ENCODE measurements around the gene INPP5D.
"Not testable (repeated sequence)": the region's sequence is repeated elsewhere in the genome, so short reads cannot be mapped to it uniquely, and the experiment has no call there.

Gene INPP5D

GRCh38 chr2:233032551-233033320 is 27.4 kb upstream of the INPP5D start, which contains the start of gene NEU2:
Gene NEU2, plus strand, starts transcription at chr2:233032672. Its CDS starts 0 bp downstream, at chr2:233032672.
- DNase-seq = no peak

GRCh38 chr2:233033672-233034071 is 26.5 kb upstream of the INPP5D start:
- DNase-seq = no peak

GRCh38 chr2:233034091-233034882 is 25.9 kb upstream of the INPP5D start:
- no peak for DNase-seq

GRCh38 chr2:233035426-233036161 is 24.5 kb upstream of the INPP5D start:
- DNase-seq = no peak

- no peak for DNase-seq
Measured at GRCh38 chr2:233036162-233036838, 23.8 kb upstream of the INPP5D start.

GRCh38 chr2:233037078-233037477 is 23.1 kb upstream of the INPP5D start:
- no peak for DNase-seq

GRCh38 chr2:233039212-233039845 is 20.8 kb upstream of the INPP5D start:
- DNase-seq = no peak

- no peak for DNase-seq
Measured at GRCh38 chr2:233039846-233040530, 20.2 kb upstream of the INPP5D start.

GRCh38 chr2:233040571-233040970 is 19.6 kb upstream of the INPP5D start:
- no peak for DNase-seq

- DNase-seq = no peak
Measured at GRCh38 chr2:233041722-233042323, 18.3 kb upstream of the INPP5D start.

- DNase-seq = no peak
Measured at GRCh38 chr2:233042549-233042948, 17.6 kb upstream of the INPP5D start.

- DNase-seq = no peak
Measured at GRCh38 chr2:233044974-233045605, 15.1 kb upstream of the INPP5D start.

- DNase-seq = no peak
Measured at GRCh38 chr2:233047206-233047605, 12.9 kb upstream of the INPP5D start.

- DNase-seq = no peak
Measured at GRCh38 chr2:233047667-233048066, 12.5 kb upstream of the INPP5D start.

- DNase-seq = no peak
Measured at GRCh38 chr2:233048569-233049193, 11.5 kb upstream of the INPP5D start.

- DNase-seq = no peak
Measured at GRCh38 chr2:233049194-233049761, 10.9 kb upstream of the INPP5D start.

- no peak for DNase-seq
Measured at GRCh38 chr2:233051241-233052149, 8.6 kb upstream of the INPP5D start.

GRCh38 chr2:233052517-233052916 is 7.6 kb upstream of the INPP5D start:
- not testable (repeated sequence) for DNase-seq

All from central memory CD4-positive, alpha-beta T cell (primary cell).